Vagina (tissue), 2 donors: ENCODE measurements around the gene RTP1.

Source experiments
- POLR2A ChIP-seq, 2 donors: fragments of 450-650 bp; IDR thresholded peaks; one replicate each; pipeline ENCODE4 v1.6.1; 2017; ENCODE audit warnings: antibody characterized with exemption in 2 of 2, mild to moderate bottlenecking in 2 of 2, moderate library complexity in 2 of 2
- POLR2AphosphoS5 ChIP-seq, 2 donors: sonication (generic); formaldehyde crosslinking; IDR thresholded peaks; one replicate each; pipeline ENCODE4 v1.9.0; 2017; ENCODE audit warnings: antibody characterized with exemption in 2 of 2, mild to moderate bottlenecking in 2 of 2, low read depth in 1 of 2; ENCODE audit not compliant: insufficient read depth in 1 of 2
- TF ChIP-seq, protein P1 (sequence below), 3 experiments: fragments of 450-650 bp in 2 of 3; fragments of 200-600 bp in 1 of 3; sonication (generic) in 1 of 3; IDR thresholded peaks; one replicate each; pipeline ENCODE4 v1.5.1; 2017 to 2019; ENCODE audit warnings: antibody characterized with exemption in 3 of 3, mild to moderate bottlenecking in 2 of 3, moderate library complexity in 2 of 3

DNA sequence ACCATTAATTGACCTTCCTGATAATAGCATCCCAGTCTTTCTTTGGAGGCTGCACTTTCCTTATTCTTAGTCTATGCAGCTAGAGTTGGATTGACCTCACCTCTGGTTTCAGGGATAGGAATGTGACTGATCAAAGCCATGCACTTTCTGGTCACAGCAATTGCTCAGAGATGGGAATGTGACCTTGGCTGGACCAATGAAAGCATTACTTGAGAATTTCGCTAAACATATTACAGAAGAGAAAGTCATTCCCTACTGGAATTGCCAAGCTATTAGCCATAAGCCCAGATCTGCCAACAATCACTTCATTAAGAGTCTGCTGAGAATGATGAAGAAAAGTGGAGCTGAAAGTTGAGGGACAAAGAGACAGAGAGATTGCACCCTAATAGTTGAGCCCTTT is 32.7 kb downstream of the RTP1 start:
- TF ChIP-seq, protein P1, sequence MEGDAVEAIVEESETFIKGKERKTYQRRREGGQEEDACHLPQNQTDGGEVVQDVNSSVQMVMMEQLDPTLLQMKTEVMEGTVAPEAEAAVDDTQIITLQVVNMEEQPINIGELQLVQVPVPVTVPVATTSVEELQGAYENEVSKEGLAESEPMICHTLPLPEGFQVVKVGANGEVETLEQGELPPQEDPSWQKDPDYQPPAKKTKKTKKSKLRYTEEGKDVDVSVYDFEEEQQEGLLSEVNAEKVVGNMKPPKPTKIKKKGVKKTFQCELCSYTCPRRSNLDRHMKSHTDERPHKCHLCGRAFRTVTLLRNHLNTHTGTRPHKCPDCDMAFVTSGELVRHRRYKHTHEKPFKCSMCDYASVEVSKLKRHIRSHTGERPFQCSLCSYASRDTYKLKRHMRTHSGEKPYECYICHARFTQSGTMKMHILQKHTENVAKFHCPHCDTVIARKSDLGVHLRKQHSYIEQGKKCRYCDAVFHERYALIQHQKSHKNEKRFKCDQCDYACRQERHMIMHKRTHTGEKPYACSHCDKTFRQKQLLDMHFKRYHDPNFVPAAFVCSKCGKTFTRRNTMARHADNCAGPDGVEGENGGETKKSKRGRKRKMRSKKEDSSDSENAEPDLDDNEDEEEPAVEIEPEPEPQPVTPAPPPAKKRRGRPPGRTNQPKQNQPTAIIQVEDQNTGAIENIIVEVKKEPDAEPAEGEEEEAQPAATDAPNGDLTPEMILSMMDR (IDR thresholded peaks at IDR 0.05): no peak
- TF ChIP-seq POLR2AphosphoS5 (IDR thresholded peaks at IDR 0.05; ENCODE audit: insufficient read depth in 1 of 2, low read depth in 1 of 2) (no peak), POLR2A (IDR thresholded peaks at IDR 0.05) (no peak)
